GM21723 (cell line): ENCODE data around the gene MMP2.

Source experiments
- ATAC-seq: cut with Tn5 transposase; IDR thresholded peaks from one replicate; pipeline ENCODE4 v1.9.1; 2021; ENCODE audit warnings: mild to moderate bottlenecking, moderate library complexity; ENCODE audit not compliant: unreplicated experiment

The MMP2 gene

GRCh38 chr16:55508941-55509931 lies 30.2 kb downstream of the MMP2 start, which contains the start of gene LPCAT2:
TSS of gene LPCAT2 (plus strand) at chr16:55509072. CDS start at chr16:55509182, 110 bp downstream.
- no peak for ATAC-seq

- ATAC-seq = no peak
Measured at GRCh38 chr16:55510185-55510805, 31.3 kb downstream of the MMP2 start.

- no peak for ATAC-seq
Measured at GRCh38 chr16:55512941-55513340, 33.9 kb downstream of the MMP2 start.

- ATAC-seq = no peak
Measured at GRCh38 chr16:55513616-55514015, 34.6 kb downstream of the MMP2 start.

- ATAC-seq = no peak
Measured at GRCh38 chr16:55515111-55515510, 36.1 kb downstream of the MMP2 start.

GRCh38 chr16:55521792-55522191 lies 42.8 kb downstream of the MMP2 start:
- ATAC-seq = no peak

GRCh38 chr16:55526441-55526840 lies 47.4 kb downstream of the MMP2 start:
- ATAC-seq = no peak

- no peak for ATAC-seq
Measured at GRCh38 chr16:55527885-55528284, 48.9 kb downstream of the MMP2 start.

GRCh38 chr16:55529018-55529417 lies 50.0 kb downstream of the MMP2 start:
- ATAC-seq = no peak

- no peak for ATAC-seq
Measured at GRCh38 chr16:55530316-55530856, 51.4 kb downstream of the MMP2 start.

- no peak for ATAC-seq
Measured at GRCh38 chr16:55532227-55532626, 53.2 kb downstream of the MMP2 start.

- no peak for ATAC-seq
Measured at GRCh38 chr16:55534756-55535155, 55.8 kb downstream of the MMP2 start.

- ATAC-seq = no peak
Measured at GRCh38 chr16:55539049-55539448, 60.1 kb downstream of the MMP2 start.

GRCh38 chr16:55539488-55539887 lies 60.5 kb downstream of the MMP2 start:
- no peak for ATAC-seq

- ATAC-seq = no peak
Measured at GRCh38 chr16:55540221-55540620, 61.2 kb downstream of the MMP2 start.

- ATAC-seq = no peak
Measured at GRCh38 chr16:55542459-55543082, 63.6 kb downstream of the MMP2 start.

- ATAC-seq = no peak
Measured at GRCh38 chr16:55543472-55543871, 64.5 kb downstream of the MMP2 start.

GRCh38 chr16:55552621-55553020 lies 73.6 kb downstream of the MMP2 start:
- ATAC-seq = no peak

- ATAC-seq = no peak
Measured at GRCh38 chr16:55555436-55555835, 76.4 kb downstream of the MMP2 start.
